Activated CD4-positive, alpha-beta memory T cell treated with anti-CD3 and anti-CD28 coated beads for 36 hours (primary cell): ENCODE measurements around the gene ISCA2. TPM values are rescaled to one million over a fixed set of nuclear protein-coding genes. Genes with fewer than 3 reads are reported as not detected.
"Not testable (repeated sequence)": the region's sequence is repeated elsewhere in the genome, so short reads cannot be mapped to it uniquely, and the experiment has no call there.

ENCODE experiments used
- CTCF ChIA-PET: fragments of 350-600 bp; sonication (Branson Sonifier 250); formaldehyde crosslinking; loops from one replicate; lab custom pipeline; 2021; ENCODE audit warnings: antibody characterized with exemption, inconsistent platforms; lab: Charles Lee
- POLR2A ChIA-PET: fragments of 350-600 bp; sonication (Branson Sonifier 250); formaldehyde crosslinking; loops from one replicate; lab custom pipeline; 2021; ENCODE audit warnings: antibody characterized with exemption; lab: Charles Lee
- DNase-seq: peaks from one replicate; pipeline ENCODE4 v3.0.0-alpha.2; 2020
- H3K27ac Mint-ChIP-seq: one replicate; pipeline ENCODE4 v1.8.0; 2021; ENCODE audit warnings: mixed read lengths
- H3K27me3 Mint-ChIP-seq: one replicate; pipeline ENCODE4 v1.8.0; 2021; ENCODE audit warnings: mixed read lengths
- H3K36me3 Mint-ChIP-seq: one replicate; pipeline ENCODE4 v1.8.0; 2021; ENCODE audit warnings: mixed read lengths
- H3K4me1 Mint-ChIP-seq: one replicate; pipeline ENCODE4 v1.8.0; 2021; ENCODE audit warnings: low read depth, mixed read lengths
- H3K4me3 Mint-ChIP-seq: one replicate; pipeline ENCODE4 v1.8.0; 2021; ENCODE audit warnings: mild to moderate bottlenecking, mixed read lengths
- H3K9me3 Mint-ChIP-seq: one replicate; pipeline ENCODE4 v1.8.0; 2021; ENCODE audit warnings: mixed read lengths
- intact Hi-C: fragments of 100-400 bp; cut with micrococcal nuclease; formaldehyde crosslinking; loops from one replicate; pipeline ENCODE4 v1.15.1; 2023
- total RNA-seq, 2 experiments: library from RNA; stranded (reverse); gene quantifications; one replicate each; pipeline ENCODE4 v1.2.3, GENCODE V29; 2021

ISCA2 gene, protein sequence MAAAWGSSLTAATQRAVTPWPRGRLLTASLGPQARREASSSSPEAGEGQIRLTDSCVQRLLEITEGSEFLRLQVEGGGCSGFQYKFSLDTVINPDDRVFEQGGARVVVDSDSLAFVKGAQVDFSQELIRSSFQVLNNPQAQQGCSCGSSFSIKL
- total RNA-seq, result 10 to 100 TPM; 33.6 to 35.2 TPM

DNA sequence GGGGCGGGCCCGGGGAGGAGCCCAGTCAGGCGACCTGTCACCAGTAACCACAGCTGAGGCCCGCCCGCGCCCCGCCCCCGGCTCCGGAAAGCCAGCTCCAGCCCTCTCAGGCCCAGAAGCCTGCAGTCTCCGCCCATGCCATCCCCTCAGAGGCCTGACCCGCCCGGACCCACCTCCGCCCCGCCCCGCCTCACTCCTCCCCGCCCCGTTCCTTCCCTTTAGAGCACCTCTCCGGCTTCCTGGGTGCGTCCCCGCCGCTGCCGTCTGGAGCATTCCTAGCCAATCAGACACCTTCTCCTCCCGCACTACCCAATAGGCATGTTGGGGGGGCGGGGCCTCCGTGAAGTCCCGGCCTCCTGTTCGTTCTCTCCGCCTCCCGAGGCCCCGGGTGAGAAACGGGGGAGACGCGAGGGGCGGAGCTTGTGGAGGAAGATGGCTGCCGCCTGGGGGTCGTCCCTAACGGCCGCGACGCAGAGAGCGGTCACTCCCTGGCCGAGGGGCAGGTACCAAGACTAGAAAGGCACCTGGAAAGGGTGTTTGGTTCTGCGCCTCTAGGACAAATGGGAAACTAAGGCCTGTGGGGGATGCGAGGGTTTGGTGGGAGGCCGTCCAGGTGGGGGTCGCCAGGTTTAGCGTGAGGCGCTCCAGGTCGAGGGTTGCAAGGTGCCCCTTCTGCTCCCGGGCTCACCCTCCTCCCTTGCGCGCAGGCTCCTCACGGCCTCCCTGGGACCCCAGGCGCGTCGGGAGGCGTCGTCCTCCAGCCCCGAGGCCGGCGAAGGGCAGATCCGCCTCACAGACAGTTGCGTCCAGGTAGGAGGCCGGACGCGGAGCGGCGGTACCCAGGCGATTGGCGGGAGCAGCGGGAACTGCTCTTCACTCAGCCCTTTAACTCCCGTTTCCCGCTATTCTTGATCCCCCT, at the start of gene ISCA2:
ISCA2 (plus strand) TSS at position 423 of the 919 bp plus-strand sequence; CDS start at position 433, 10 bp downstream.
- POLR2A ChIA-PET, result interaction anchor here (1.1 to 1.4 kb wide), 2 partner anchors 118 to 270 kb away, joined by 4 read pairs; partner anchors contain the start of genes LTBP2 and YLPM1
- intact Hi-C loops, result loop anchor here (1.0 to 5.0 kb wide), 8 partner anchors 91 to 753 kb away; partner anchors contain the start of genes ABCD4, ALDH6A1, AREL1 and FCF1

DNA sequence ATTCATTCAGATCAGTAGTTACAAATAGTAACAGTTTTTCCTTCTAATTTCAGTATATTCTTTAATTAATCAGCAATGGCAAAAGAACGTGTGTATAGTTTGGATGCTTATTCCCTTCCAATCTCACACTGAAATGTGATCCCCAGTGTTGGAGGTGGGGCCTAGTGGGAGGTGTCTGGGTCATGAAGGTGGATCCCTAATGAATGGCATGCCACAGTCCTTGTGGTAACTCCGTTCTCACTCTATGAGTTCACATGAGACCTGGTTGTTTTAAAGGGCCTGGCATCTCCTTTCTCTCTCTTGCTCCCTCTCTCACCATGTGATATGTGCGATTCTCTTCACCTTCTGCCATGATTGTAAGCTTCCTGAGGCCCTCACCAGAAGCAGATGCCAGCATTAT, 48.7 kb upstream of the ISCA2 start:
- DNase-seq, result no peak
- intact Hi-C loops, result no loop called here
- Mint-ChIP-seq H3K4me3 (no peak overlapping the region), H3K4me1 (no peaks in the 10 kb centered on the region), H3K27me3 (peaks cover 1% of the 10 kb centered on the region), H3K9me3 (no peaks in the 10 kb centered on the region), H3K27ac (no peak overlapping the region), H3K36me3 (no peaks in the 10 kb centered on the region)
- CTCF ChIA-PET, result no interaction called here
- POLR2A ChIA-PET, result no interaction called here

More for the DNA sequence above, at the start of gene ISCA2:
- Mint-ChIP-seq H3K9me3 (no peaks in the 10 kb centered on the region), H3K27ac (peak within 1 kb of the TSS; percentile 80), H3K36me3 (peaks cover 2% of the 10 kb centered on the region), H3K4me3 (peak within 1 kb of the TSS; percentile 87), H3K4me1 (peaks cover 21% of the 10 kb centered on the region), H3K27me3 (no peaks in the 10 kb centered on the region)
- CTCF ChIA-PET, result interaction anchor here (0.6 to 1.3 kb wide), 3 partner anchors 79 to 270 kb away, joined by 3 to 4 read pairs (median 3); partner anchors contain the start of gene YLPM1
- peak; percentile 100 for DNase-seq

DNA sequence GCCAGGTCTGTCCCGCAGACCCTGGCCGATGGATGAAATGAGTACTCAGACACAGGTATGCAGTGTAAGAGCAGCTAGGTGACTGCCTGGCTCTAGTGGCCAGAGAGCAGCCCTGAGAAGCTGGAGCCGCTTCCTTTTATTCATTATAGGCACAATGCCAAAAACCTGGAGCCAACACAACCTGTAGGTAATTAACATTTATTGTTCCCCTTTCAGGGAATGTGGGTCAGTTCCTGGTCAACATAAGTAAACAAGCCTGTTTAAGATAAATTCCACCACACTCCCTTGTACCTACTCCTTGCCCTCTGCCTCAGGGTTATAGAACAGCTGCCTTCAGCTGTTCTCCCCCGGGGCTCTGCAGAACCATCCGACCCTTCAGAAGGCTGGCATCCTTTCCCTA, 39.2 kb upstream of the ISCA2 start:
- H3K4me1 Mint-ChIP-seq, H3K9me3 Mint-ChIP-seq, H3K36me3 Mint-ChIP-seq, H3K27me3 Mint-ChIP-seq, POLR2A ChIA-PET, CTCF ChIA-PET, intact Hi-C loops, H3K4me3 Mint-ChIP-seq, DNase-seq, H3K27ac Mint-ChIP-seq: not testable (repeated sequence)

DNA sequence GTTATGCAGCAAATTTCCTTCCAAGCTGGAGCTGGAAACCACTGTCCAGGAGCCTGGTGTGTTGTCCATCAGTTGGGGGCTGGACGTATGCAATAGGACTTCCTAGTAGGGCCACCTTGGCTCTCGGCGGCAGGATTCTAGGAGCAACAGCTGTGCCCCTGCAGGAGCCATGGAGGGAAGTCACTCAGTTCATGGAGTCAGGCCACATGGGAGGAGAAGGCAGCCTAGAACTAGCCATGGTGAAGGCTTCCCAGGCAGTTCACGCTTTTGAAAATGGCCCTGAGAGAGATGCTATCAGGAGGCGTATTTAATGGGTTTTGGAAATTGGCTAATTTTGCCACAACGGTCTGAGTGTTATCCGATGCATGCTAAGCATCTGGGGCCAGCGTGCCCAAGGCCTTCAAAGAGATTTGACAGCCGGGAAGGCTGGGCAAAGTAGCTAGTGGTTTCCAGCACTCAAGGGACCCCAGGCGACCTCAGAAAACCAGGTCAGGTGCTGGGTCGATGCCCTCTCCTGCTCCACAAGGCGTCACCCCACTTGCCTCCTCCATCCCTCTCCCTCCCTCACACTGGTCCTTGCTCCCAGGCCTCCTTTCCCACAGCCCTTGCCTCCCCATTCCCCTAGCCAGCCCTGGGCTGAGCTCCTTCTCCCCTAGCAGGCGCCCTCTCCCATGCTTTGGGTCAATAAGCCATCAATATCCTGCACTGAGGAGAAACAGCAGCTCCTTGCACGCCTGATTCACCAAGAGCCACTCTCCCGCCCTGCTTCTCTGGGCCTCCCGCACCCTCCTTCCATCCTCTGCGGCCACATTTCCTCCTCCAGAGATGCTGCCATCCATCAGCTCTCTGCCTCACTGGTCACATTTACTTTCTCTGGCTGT, 36.6 kb upstream of the ISCA2 start:
- no peak for DNase-seq
- H3K4me3 Mint-ChIP-seq, result no peak overlapping the region
- H3K36me3 Mint-ChIP-seq, result no peaks in the 10 kb centered on the region
- intact Hi-C loops, result no loop called here
- no peak overlapping the region for H3K27ac Mint-ChIP-seq
- ChIA-PET CTCF (interaction anchor here (0.6 to 1.0 kb wide), 2 partner anchors 49 to 85 kb away, joined by 3 to 5 read pairs; no protein-coding TSS in a partner anchor), POLR2A (no interaction called here)
- no peaks in the 10 kb centered on the region for H3K4me1 Mint-ChIP-seq
- peaks cover 6% of the 10 kb centered on the region for H3K27me3 Mint-ChIP-seq
- no peaks in the 10 kb centered on the region for H3K9me3 Mint-ChIP-seq

DNA sequence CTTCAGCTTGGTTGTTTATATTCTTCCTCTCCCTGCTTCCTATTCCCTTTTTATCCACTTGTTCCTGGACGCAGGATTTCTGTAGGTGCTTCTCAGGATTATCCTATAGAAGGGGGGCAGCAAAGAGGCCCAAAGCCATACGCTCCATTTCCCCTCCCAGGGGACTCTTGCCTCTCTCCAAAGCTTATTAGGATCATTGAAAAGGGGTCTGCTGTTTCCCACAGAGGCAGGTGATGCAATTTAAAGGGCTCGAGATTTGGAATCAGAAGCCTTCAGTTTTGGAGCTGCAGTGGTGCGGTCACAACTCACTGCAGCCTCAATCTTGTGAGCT, 36.0 kb upstream of the ISCA2 start:
- H3K36me3 Mint-ChIP-seq, result no peaks in the 10 kb centered on the region
- H3K27ac Mint-ChIP-seq, result no peak overlapping the region
- POLR2A ChIA-PET, result no interaction called here
- H3K27me3 Mint-ChIP-seq, result peaks cover 6% of the 10 kb centered on the region
- H3K4me3 Mint-ChIP-seq, result no peak overlapping the region
- no peaks in the 10 kb centered on the region for H3K4me1 Mint-ChIP-seq
- CTCF ChIA-PET, result interaction anchor here (0.6 to 1.0 kb wide), 2 partner anchors 48 to 85 kb away, joined by 3 to 5 read pairs; no protein-coding TSS in a partner anchor
- no peaks in the 10 kb centered on the region for H3K9me3 Mint-ChIP-seq
- intact Hi-C loops, result no loop called here
- DNase-seq, result no peak

DNA sequence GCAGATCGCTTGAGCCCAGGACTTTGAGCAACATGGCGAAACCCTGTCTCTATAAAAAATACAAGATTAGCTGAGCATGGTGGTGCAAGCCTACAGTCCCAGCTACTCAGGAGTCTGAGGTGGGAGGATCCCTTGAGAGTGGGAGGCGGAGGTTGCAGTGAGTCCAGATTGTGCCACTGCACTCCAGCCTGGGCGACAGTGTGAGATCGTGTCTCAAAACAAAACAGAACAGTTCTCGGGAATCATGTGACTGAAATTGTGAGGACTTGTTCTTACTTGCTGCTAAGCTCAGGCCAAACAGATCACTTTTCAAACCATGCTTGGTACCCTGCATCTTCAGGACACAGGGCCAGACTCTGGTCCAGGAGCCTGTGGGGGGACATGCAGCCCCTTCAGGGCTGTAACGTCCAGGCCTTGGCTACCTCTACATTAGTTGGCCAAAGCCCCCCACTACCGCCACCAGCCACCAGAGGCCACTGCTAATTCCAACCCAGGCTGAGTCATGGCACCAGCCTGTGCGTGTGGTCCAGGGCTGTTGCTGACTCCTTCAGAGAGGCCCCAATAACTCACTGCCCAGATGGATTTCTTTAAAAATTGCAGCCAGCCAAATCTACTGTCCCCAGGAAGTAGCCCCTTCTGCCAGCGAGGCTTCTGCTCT, 34.1 kb upstream of the ISCA2 start:
- ChIA-PET POLR2A (no interaction called here), CTCF (interaction anchor here (0.6 kb wide), 1 partner anchor 130 kb away, joined by 3 read pairs; no protein-coding TSS in a partner anchor)
- Mint-ChIP-seq H3K27ac (no peak overlapping the region), H3K4me3 (no peak overlapping the region), H3K36me3 (no peaks in the 10 kb centered on the region), H3K27me3 (peaks cover 6% of the 10 kb centered on the region), H3K9me3 (no peaks in the 10 kb centered on the region), H3K4me1 (no peaks in the 10 kb centered on the region)
- peak; percentile 47 for DNase-seq
- intact Hi-C loops, result no loop called here

DNA sequence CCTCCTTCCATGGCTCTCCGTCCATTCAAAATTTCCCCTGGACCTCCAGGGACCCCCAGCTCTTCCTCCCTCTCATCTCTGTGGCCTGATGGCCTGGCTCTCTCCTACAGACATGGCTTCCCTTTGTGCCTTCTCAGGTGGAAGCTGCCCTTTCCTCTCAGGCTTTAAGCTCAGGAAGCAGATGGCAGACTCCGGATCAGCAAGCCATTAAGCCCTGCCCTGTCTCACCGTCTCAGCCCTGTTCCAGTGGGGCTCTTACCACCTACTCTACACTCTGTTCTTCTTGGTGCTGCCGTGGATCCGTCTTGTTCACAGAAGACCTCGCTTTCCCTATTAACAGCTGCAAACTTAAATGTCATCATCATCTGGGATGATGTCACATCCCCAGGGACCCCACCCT, 33.6 kb upstream of the ISCA2 start:
- no peak overlapping the region for H3K4me3 Mint-ChIP-seq
- H3K36me3 Mint-ChIP-seq, result no peaks in the 10 kb centered on the region
- H3K27ac Mint-ChIP-seq, result no peak overlapping the region
- H3K4me1 Mint-ChIP-seq, result no peaks in the 10 kb centered on the region
- DNase-seq, result no peak
- POLR2A ChIA-PET, result no interaction called here
- no peaks in the 10 kb centered on the region for H3K9me3 Mint-ChIP-seq
- H3K27me3 Mint-ChIP-seq, result peaks cover 6% of the 10 kb centered on the region
- intact Hi-C loops, result no loop called here
- CTCF ChIA-PET, result no interaction called here

DNA sequence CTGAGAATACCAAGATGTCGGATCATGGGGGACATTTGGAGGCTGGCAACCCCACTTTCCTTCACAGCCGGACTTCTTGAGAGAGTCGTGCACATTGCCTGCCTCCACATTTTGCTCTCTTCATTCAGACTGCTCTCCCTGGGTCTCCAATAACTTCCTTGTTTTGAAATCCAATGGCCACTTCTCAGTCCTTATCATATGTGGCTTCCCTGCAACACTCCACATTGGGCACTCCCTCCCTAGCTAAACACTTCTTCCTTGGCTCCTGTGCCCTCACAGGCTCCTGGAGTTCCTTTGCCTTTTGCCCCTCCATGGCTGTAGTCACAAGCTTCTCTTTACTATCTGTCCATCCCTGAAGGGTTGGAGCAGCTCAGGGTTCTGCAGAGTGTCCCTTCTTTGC, 30.6 kb upstream of the ISCA2 start:
- POLR2A ChIA-PET, result no interaction called here
- H3K4me1 Mint-ChIP-seq, result no peaks in the 10 kb centered on the region
- intact Hi-C loops, result no loop called here
- no peaks in the 10 kb centered on the region for H3K9me3 Mint-ChIP-seq
- H3K36me3 Mint-ChIP-seq, result no peaks in the 10 kb centered on the region
- peaks cover 6% of the 10 kb centered on the region for H3K27me3 Mint-ChIP-seq
- CTCF ChIA-PET, result no interaction called here
- no peak overlapping the region for H3K27ac Mint-ChIP-seq
- DNase-seq, result no peak
- no peak overlapping the region for H3K4me3 Mint-ChIP-seq

DNA sequence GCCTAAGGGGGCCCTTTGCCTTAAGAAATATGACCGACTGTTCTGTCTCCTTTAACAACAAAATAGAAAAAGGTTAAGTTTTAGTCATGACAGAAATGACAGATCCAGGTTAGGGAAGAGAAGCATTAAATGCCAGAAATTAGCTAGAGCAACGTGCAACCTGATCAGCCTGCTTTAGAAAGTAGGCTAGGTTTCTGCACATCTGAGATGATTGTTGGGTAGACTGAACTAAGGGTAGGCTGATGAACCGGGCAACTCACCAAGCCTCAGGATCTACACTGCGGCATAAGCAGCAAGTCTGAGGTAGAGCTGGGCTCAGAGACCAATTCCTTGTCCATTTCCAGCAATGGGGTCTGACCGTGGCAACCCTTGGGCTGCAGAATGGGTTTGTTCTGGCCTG, 29.9 kb upstream of the ISCA2 start:
- intact Hi-C loops, result no loop called here
- DNase-seq, result no peak
- H3K27ac Mint-ChIP-seq, result no peak overlapping the region
- no peaks in the 10 kb centered on the region for H3K9me3 Mint-ChIP-seq
- no peaks in the 10 kb centered on the region for H3K4me1 Mint-ChIP-seq
- H3K27me3 Mint-ChIP-seq, result peaks cover 6% of the 10 kb centered on the region
- H3K36me3 Mint-ChIP-seq, result no peaks in the 10 kb centered on the region
- POLR2A ChIA-PET, result no interaction called here
- CTCF ChIA-PET, result interaction anchor here (0.7 kb wide), 1 partner anchor 15 kb away, joined by 3 read pairs; no protein-coding TSS in a partner anchor
- H3K4me3 Mint-ChIP-seq, result no peak overlapping the region

DNA sequence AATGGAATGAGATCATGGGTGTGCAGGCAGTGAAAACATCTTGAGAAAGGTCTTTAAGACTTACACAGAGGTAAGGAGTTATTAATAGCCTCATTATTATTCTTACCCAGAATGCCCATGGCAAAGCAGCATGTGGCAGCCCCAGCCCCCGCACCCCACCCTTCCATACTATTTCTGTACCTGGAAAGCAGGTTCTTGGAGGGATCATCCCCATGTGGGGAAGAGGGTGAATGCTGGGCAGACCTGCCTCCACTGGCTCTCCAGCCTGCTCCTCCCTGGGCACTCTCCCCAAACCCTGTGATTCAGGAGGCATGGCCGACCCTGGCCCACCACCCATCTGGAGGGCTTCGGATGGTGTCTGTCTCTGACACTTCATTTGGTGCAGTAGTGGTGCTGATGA, 28.8 kb upstream of the ISCA2 start:
- no peak overlapping the region for H3K27ac Mint-ChIP-seq
- H3K27me3 Mint-ChIP-seq, result peaks cover 4% of the 10 kb centered on the region
- H3K4me1 Mint-ChIP-seq, result no peaks in the 10 kb centered on the region
- ChIA-PET CTCF (no interaction called here), POLR2A (no interaction called here)
- no peak overlapping the region for H3K4me3 Mint-ChIP-seq
- no peak for DNase-seq
- no peaks in the 10 kb centered on the region for H3K36me3 Mint-ChIP-seq
- no peaks in the 10 kb centered on the region for H3K9me3 Mint-ChIP-seq
- intact Hi-C loops, result no loop called here

DNA sequence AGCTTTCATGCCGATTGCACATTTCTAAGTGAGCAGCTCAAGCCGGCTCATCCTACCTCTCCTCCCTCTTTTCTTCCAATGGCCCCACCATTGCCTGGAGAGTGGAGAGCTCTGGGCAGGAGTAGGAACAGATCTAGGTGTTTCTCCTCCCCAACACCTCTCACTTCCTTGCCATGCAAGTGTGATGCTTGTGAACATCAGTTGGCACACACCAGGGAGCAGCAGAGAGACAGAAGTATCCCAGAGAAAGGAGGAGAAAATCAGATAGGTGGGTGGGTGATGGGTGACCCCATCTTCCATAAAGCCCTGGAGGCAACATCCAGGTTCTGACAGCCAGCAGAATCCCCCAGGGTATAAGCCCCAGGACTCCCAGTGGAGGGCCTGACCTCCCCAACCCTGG, 28.2 kb upstream of the ISCA2 start:
- Mint-ChIP-seq H3K27ac (no peak overlapping the region), H3K27me3 (no peaks in the 10 kb centered on the region), H3K9me3 (no peaks in the 10 kb centered on the region), H3K4me1 (no peaks in the 10 kb centered on the region), H3K36me3 (no peaks in the 10 kb centered on the region), H3K4me3 (no peak overlapping the region)
- no peak for DNase-seq
- CTCF ChIA-PET, result no interaction called here
- POLR2A ChIA-PET, result no interaction called here
- intact Hi-C loops, result no loop called here
